ENCODE measurements around the gene F5.

F5 gene

GRCh38 chr1:169630006-169630405, 43.7 kb upstream of the F5 start, which contains the start of gene SELP:
Gene SELP, minus strand, starts transcription at chr1:169630124. Its CDS starts 50 bp downstream, at chr1:169630074.
- Histone ChIP-seq H3K27ac (ENCODE audit: low read length, poor library complexity, severe bottlenecking) (no peak within 1 kb of the TSS), H2BK120ac (ENCODE audit: low read depth, low read length) (no peak within 1 kb of the TSS), H2AFZ (ENCODE audit: low read depth, low read length) (no peak within 1 kb of the TSS), H2AK5ac (ENCODE audit: low read length, severe bottlenecking) (no peak within 1 kb of the TSS), H4K91ac (ENCODE audit: low read length) (no peak within 1 kb of the TSS), H3K18ac (ENCODE audit: low read depth in 1 of 2, low read length in 2 of 2) (no peak within 1 kb of the TSS), H2BK15ac (ENCODE audit: low read depth, poor library complexity, severe bottlenecking) (no peak within 1 kb of the TSS), H3K14ac (ENCODE audit: low read length in 2 of 2) (no peak within 1 kb of the TSS), H3K23ac (ENCODE audit: low read length in 2 of 2) (no peak within 1 kb of the TSS), H2BK12ac (ENCODE audit: low read length in 2 of 2) (no peak within 1 kb of the TSS), H4K8ac (ENCODE audit: low read length) (no peak within 1 kb of the TSS), H3K9me3 (ENCODE audit: control insufficient read depth, low read length) (peaks cover 25% of the 10 kb centered on the region), H3K27me3 (ENCODE audit: control insufficient read depth in 1 of 2, insufficient read depth in 1 of 2, low read length in 2 of 2) (peaks cover 0 to 4% of the 10 kb centered on the region in 2 experiments), H3K4ac (ENCODE audit: low read depth in 1 of 2, low read length in 2 of 2) (no peak within 1 kb of the TSS), H3K36me3 (ENCODE audit: control insufficient read depth in 1 of 2, insufficient read depth in 2 of 2, low read depth in 1 of 2, low read length in 2 of 2) (no peaks in the 10 kb centered on the region), H3K9ac (ENCODE audit: low read length) (no peak within 1 kb of the TSS), H2BK5ac (ENCODE audit: low read depth, low read length, poor library complexity, severe bottlenecking) (no peak within 1 kb of the TSS), H3K79me1 (replicated peaks; ENCODE audit: low read length, poor library complexity, severe bottlenecking) (no peaks in the 10 kb centered on the region), H3K4me3 (ENCODE audit: insufficient read depth in 1 of 2, low read depth in 1 of 2, low read length in 2 of 2) (no peak within 1 kb of the TSS), H3K4me2 (ENCODE audit: low read length, poor library complexity, severe bottlenecking) (no peak within 1 kb of the TSS), H3K4me1 (ENCODE audit: control insufficient read depth, insufficient read depth, low read depth, low read length) (no peaks in the 10 kb centered on the region)
- 70% methylated on average over 1 of the region's 1 CpG for WGBS
- DNase-seq: peak; percentile 71

GRCh38 chr1:169624912-169625311, 38.6 kb upstream of the F5 start:
- Histone ChIP-seq H2BK12ac (ENCODE audit: low read length in 2 of 2) (no peak overlapping the region), H3K4ac (ENCODE audit: low read depth in 1 of 2, low read length in 2 of 2) (no peak overlapping the region), H2BK15ac (ENCODE audit: low read depth, poor library complexity, severe bottlenecking) (no peak overlapping the region), H3K9ac (ENCODE audit: low read length) (no peak overlapping the region), H2AK5ac (ENCODE audit: low read length, severe bottlenecking) (no peak overlapping the region), H3K9me3 (ENCODE audit: control insufficient read depth, low read length) (no peaks in the 10 kb centered on the region), H3K4me1 (ENCODE audit: control insufficient read depth, insufficient read depth, low read depth, low read length) (peaks cover 3% of the 10 kb centered on the region), H3K18ac (ENCODE audit: low read depth in 1 of 2, low read length in 2 of 2) (no peak overlapping the region), H3K4me3 (ENCODE audit: insufficient read depth in 1 of 2, low read depth in 1 of 2, low read length in 2 of 2) (no peak overlapping the region), H2BK120ac (ENCODE audit: low read depth, low read length) (no peak overlapping the region), H3K79me1 (replicated peaks; ENCODE audit: low read length, poor library complexity, severe bottlenecking) (no peaks in the 10 kb centered on the region), H4K91ac (ENCODE audit: low read length) (no peak overlapping the region), H3K4me2 (ENCODE audit: low read length, poor library complexity, severe bottlenecking) (no peak overlapping the region), H3K14ac (ENCODE audit: low read length in 2 of 2) (no peak overlapping the region), H3K27ac (ENCODE audit: low read length, poor library complexity, severe bottlenecking) (no peak overlapping the region), H3K23ac (ENCODE audit: low read length in 2 of 2) (no peak overlapping the region), H3K27me3 (ENCODE audit: control insufficient read depth in 1 of 2, insufficient read depth in 1 of 2, low read length in 2 of 2) (peaks cover 0 to 23% of the 10 kb centered on the region in 2 experiments), H4K8ac (ENCODE audit: low read length) (no peak overlapping the region), H2AFZ (ENCODE audit: low read depth, low read length) (no peak overlapping the region), H3K36me3 (ENCODE audit: control insufficient read depth in 1 of 2, insufficient read depth in 2 of 2, low read depth in 1 of 2, low read length in 2 of 2) (no peaks in the 10 kb centered on the region), H2BK5ac (ENCODE audit: low read depth, low read length, poor library complexity, severe bottlenecking) (no peak overlapping the region)
- 68% methylated on average over 2 of the region's 2 CpGs for WGBS
- no peak for DNase-seq

- Histone ChIP-seq H3K9ac (ENCODE audit: low read length) (no peak overlapping the region), H3K14ac (ENCODE audit: low read length in 2 of 2) (no peak overlapping the region), H3K4ac (ENCODE audit: low read depth in 1 of 2, low read length in 2 of 2) (no peak overlapping the region), H3K79me1 (replicated peaks; ENCODE audit: low read length, poor library complexity, severe bottlenecking) (no peaks in the 10 kb centered on the region), H3K27ac (ENCODE audit: low read length, poor library complexity, severe bottlenecking) (no peak overlapping the region), H2BK12ac (ENCODE audit: low read length in 2 of 2) (no peak overlapping the region), H4K91ac (ENCODE audit: low read length) (no peak overlapping the region), H3K27me3 (ENCODE audit: control insufficient read depth in 1 of 2, insufficient read depth in 1 of 2, low read length in 2 of 2) (peaks cover 0 to 23% of the 10 kb centered on the region in 2 experiments), H3K23ac (ENCODE audit: low read length in 2 of 2) (no peak overlapping the region), H2BK15ac (ENCODE audit: low read depth, poor library complexity, severe bottlenecking) (no peak overlapping the region), H3K18ac (ENCODE audit: low read depth in 1 of 2, low read length in 2 of 2) (no peak overlapping the region), H3K4me1 (ENCODE audit: control insufficient read depth, insufficient read depth, low read depth, low read length) (peaks cover 3% of the 10 kb centered on the region), H3K4me3 (ENCODE audit: insufficient read depth in 1 of 2, low read depth in 1 of 2, low read length in 2 of 2) (no peak overlapping the region), H3K36me3 (ENCODE audit: control insufficient read depth in 1 of 2, insufficient read depth in 2 of 2, low read depth in 1 of 2, low read length in 2 of 2) (no peaks in the 10 kb centered on the region), H4K8ac (ENCODE audit: low read length) (no peak overlapping the region), H3K9me3 (ENCODE audit: control insufficient read depth, low read length) (no peaks in the 10 kb centered on the region), H2BK5ac (ENCODE audit: low read depth, low read length, poor library complexity, severe bottlenecking) (no peak overlapping the region), H2AFZ (ENCODE audit: low read depth, low read length) (no peak overlapping the region), H2AK5ac (ENCODE audit: low read length, severe bottlenecking) (no peak overlapping the region), H2BK120ac (ENCODE audit: low read depth, low read length) (no peak overlapping the region), H3K4me2 (ENCODE audit: low read length, poor library complexity, severe bottlenecking) (no peak overlapping the region)
- no peak for DNase-seq
These were observed 37.8 kb upstream of the F5 start for GRCh38 chr1:169624122-169624521.

- H2BK5ac ChIP-seq (ENCODE audit: low read depth, low read length, poor library complexity, severe bottlenecking): no peak overlapping the region
- WGBS: 74% methylated on average over 3 of the region's 6 CpGs
- no peak overlapping the region for H3K14ac ChIP-seq (ENCODE audit: low read length in 2 of 2)
- no peak overlapping the region for H3K18ac ChIP-seq (ENCODE audit: low read depth in 1 of 2, low read length in 2 of 2)
- H3K4me3 ChIP-seq (ENCODE audit: insufficient read depth in 1 of 2, low read depth in 1 of 2, low read length in 2 of 2): no peak overlapping the region
- no peak overlapping the region for H2AFZ ChIP-seq (ENCODE audit: low read depth, low read length)
- no peaks in the 10 kb centered on the region for H3K36me3 ChIP-seq (ENCODE audit: control insufficient read depth in 1 of 2, insufficient read depth in 2 of 2, low read depth in 1 of 2, low read length in 2 of 2)
- H3K4me2 ChIP-seq (ENCODE audit: low read length, poor library complexity, severe bottlenecking): no peak overlapping the region
- no peaks in the 10 kb centered on the region for H3K9me3 ChIP-seq (ENCODE audit: control insufficient read depth, low read length)
- no peak overlapping the region for H3K27ac ChIP-seq (ENCODE audit: low read length, poor library complexity, severe bottlenecking)
- H4K91ac ChIP-seq (ENCODE audit: low read length): no peak overlapping the region
- H3K27me3 ChIP-seq (ENCODE audit: control insufficient read depth in 1 of 2, insufficient read depth in 1 of 2, low read length in 2 of 2): peaks cover 0 to 23% of the 10 kb centered on the region in 2 experiments
- H3K79me1 ChIP-seq (replicated peaks; ENCODE audit: low read length, poor library complexity, severe bottlenecking): no peaks in the 10 kb centered on the region
- H2BK12ac ChIP-seq (ENCODE audit: low read length in 2 of 2): no peak overlapping the region
- H2BK120ac ChIP-seq (ENCODE audit: low read depth, low read length): no peak overlapping the region
- no peak overlapping the region for H4K8ac ChIP-seq (ENCODE audit: low read length)
- no peak overlapping the region for H2AK5ac ChIP-seq (ENCODE audit: low read length, severe bottlenecking)
- H3K23ac ChIP-seq (ENCODE audit: low read length in 2 of 2): no peak overlapping the region
- no peak for DNase-seq
- no peak overlapping the region for H3K9ac ChIP-seq (ENCODE audit: low read length)
- H2BK15ac ChIP-seq (ENCODE audit: low read depth, poor library complexity, severe bottlenecking): no peak overlapping the region
- no peak overlapping the region for H3K4ac ChIP-seq (ENCODE audit: low read depth in 1 of 2, low read length in 2 of 2)
- peaks cover 3% of the 10 kb centered on the region for H3K4me1 ChIP-seq (ENCODE audit: control insufficient read depth, insufficient read depth, low read depth, low read length)
These were observed 37.0 kb upstream of the F5 start for GRCh38 chr1:169623132-169623926.
